Calu3 (cell line): Measurements from ENCODE around the gene CXCL5. TPM values are rescaled to one million over a fixed set of nuclear protein-coding genes. Genes with fewer than 3 reads are reported as not detected.

ENCODE experiments used
- BruUV-seq: library from RNA; stranded (reverse); fragments of 400-500 nt; replicated peaks from 2 replicates; lab custom pipeline; 2021; lab: Mats Ljungman, UMichigan
- CTCF ChIA-PET: fragments of 300-600 bp; sonication (Branson Sonifier 250); formaldehyde crosslinking; loops from one replicate; lab custom pipeline; 2022; ENCODE audit warnings: antibody characterized with exemption; lab: Charles Lee
- DNase-seq: peaks from one replicate; pipeline ENCODE4 v3.0.0; 2022
- H3K27ac Mint-ChIP-seq: one replicate; pipeline ENCODE4 v1.8.0; 2022; ENCODE audit warnings: mixed read lengths; ENCODE audit not compliant: unreplicated experiment
- H3K27me3 Mint-ChIP-seq: one replicate; pipeline ENCODE4 v1.8.0; 2022; ENCODE audit warnings: mixed read lengths; ENCODE audit not compliant: unreplicated experiment
- H3K36me3 Mint-ChIP-seq: one replicate; pipeline ENCODE4 v1.8.0; 2022; ENCODE audit warnings: mild to moderate bottlenecking, moderate library complexity, mixed read lengths; ENCODE audit not compliant: insufficient read depth, unreplicated experiment
- H3K4me1 Mint-ChIP-seq: one replicate; pipeline ENCODE4 v1.8.0; 2022; ENCODE audit warnings: mild to moderate bottlenecking, low read depth, mixed read lengths; ENCODE audit not compliant: unreplicated experiment
- H3K4me3 Mint-ChIP-seq: one replicate; pipeline ENCODE4 v1.8.0; 2022; ENCODE audit warnings: mild to moderate bottlenecking, low read depth, moderate library complexity, mixed read lengths; ENCODE audit not compliant: unreplicated experiment
- H3K9me3 Mint-ChIP-seq: one replicate; pipeline ENCODE4 v1.8.0; 2022; ENCODE audit warnings: low read depth, mixed read lengths; ENCODE audit not compliant: unreplicated experiment
- CTCF ChIP-seq: fragments of 200-600 bp; IDR thresholded peaks from one replicate; pipeline ENCODE4 v1.8.0; 2022; ENCODE audit warnings: antibody characterized with exemption; ENCODE audit not compliant: unreplicated experiment
- intact Hi-C: fragments of 100-400 bp; cut with micrococcal nuclease; formaldehyde crosslinking; loops from one replicate; pipeline ENCODE4 v1.10.0; 2022; ENCODE audit not compliant: unreplicated experiment
- total RNA-seq: library from RNA; stranded (reverse); gene quantifications from 2 replicates; pipeline ENCODE4 v1.2.3, GENCODE V29; 2022

The CXCL5 gene
- total RNA-seq, 1 experiment from 2014 or later = 1,906 TPM

- peaks cover 8% of the 10 kb centered on the region for H3K36me3 Mint-ChIP-seq
- H3K27ac Mint-ChIP-seq = peak overlapping the region; percentile 50
- no peak for DNase-seq
- BruUV-seq = no TSS peak
- H3K9me3 Mint-ChIP-seq = peaks cover 3% of the 10 kb centered on the region
- H3K4me1 Mint-ChIP-seq = peaks cover 41% of the 10 kb centered on the region
- no peak for TF ChIP-seq CTCF
- peak overlapping the region; percentile 17 for H3K4me3 Mint-ChIP-seq
- intact Hi-C loops = no loop called here
- no peaks in the 10 kb centered on the region for H3K27me3 Mint-ChIP-seq
- CTCF ChIA-PET = interaction anchor here (0.6 to 1.4 kb wide), 5 partner anchors 11 to 833 kb away, joined by 3 to 4 read pairs (median 3); partner anchors contain the start of genes CXCL5 and CXCL6
Observed at GRCh38 chr4:74044677-74045076, 46.2 kb upstream of the CXCL5 start.

- intact Hi-C loops = loop anchor here (1.0 kb wide), 1 partner anchor 92 kb away; no protein-coding TSS in a partner anchor
- Mint-ChIP-seq H3K4me1 (peaks cover 45% of the 10 kb centered on the region), H3K27ac (no peak overlapping the region), H3K36me3 (peaks cover 28% of the 10 kb centered on the region), H3K27me3 (no peaks in the 10 kb centered on the region), H3K4me3 (no peak overlapping the region), H3K9me3 (peaks cover 3% of the 10 kb centered on the region)
- BruUV-seq = no TSS peak
- CTCF ChIA-PET = interaction anchor here (0.6 to 2.4 kb wide), 6 partner anchors 44 to 114 kb away, joined by 3 to 6 read pairs (median 4); partner anchors contain the start of gene CXCL2
- no peak for TF ChIP-seq CTCF
- DNase-seq = peak; percentile 35
Observed at GRCh38 chr4:74042681-74043080, 44.2 kb upstream of the CXCL5 start.

- CTCF ChIA-PET = interaction anchor here (2.4 kb wide), 1 partner anchor 54 kb away, joined by 6 read pairs; no protein-coding TSS in a partner anchor
Observed at GRCh38 chr4:74041418-74041817, 42.9 kb upstream of the CXCL5 start.

GRCh38 chr4:74039315-74039763, 40.9 kb upstream of the CXCL5 start:
- TF ChIP-seq CTCF = no peak
- no peaks in the 10 kb centered on the region for H3K9me3 Mint-ChIP-seq
- H3K36me3 Mint-ChIP-seq = peaks cover 53% of the 10 kb centered on the region
- DNase-seq = no peak
- H3K4me3 Mint-ChIP-seq = peak overlapping the region; percentile 84
- CTCF ChIA-PET = interaction anchor here (1.5 to 3.3 kb wide), 2 partner anchors 40 to 95 kb away, joined by 5 to 32 read pairs; partner anchors contain the start of gene CXCL5
- no peaks in the 10 kb centered on the region for H3K27me3 Mint-ChIP-seq
- peak overlapping the region; percentile 91 for H3K27ac Mint-ChIP-seq
- intact Hi-C loops = loop anchor here (2.0 to 10.0 kb wide), 3 partner anchors 17 to 365 kb away; no protein-coding TSS in a partner anchor
- peaks cover 39% of the 10 kb centered on the region for H3K4me1 Mint-ChIP-seq
- BruUV-seq = TSS peak; percentile 87

More at GRCh38 chr4:74041418-74041817, 42.9 kb upstream of the CXCL5 start:
- intact Hi-C loops = no loop called here
- Mint-ChIP-seq H3K4me1 (peaks cover 45% of the 10 kb centered on the region), H3K27ac (no peak overlapping the region), H3K9me3 (no peaks in the 10 kb centered on the region), H3K4me3 (no peak overlapping the region), H3K36me3 (peaks cover 40% of the 10 kb centered on the region), H3K27me3 (no peaks in the 10 kb centered on the region)
- no TSS peak for BruUV-seq
- DNase-seq = no peak
- TF ChIP-seq CTCF = no peak
